GM12878 (cell line): Measurements from ENCODE around the gene OSM. TPM values are rescaled to one million over a fixed set of nuclear protein-coding genes. Genes with fewer than 3 reads are reported as not detected.

Source experiments
- ATAC-seq: fragments of 200-7000 bp; cut with Tn5 transposase; 3 replicates; pipeline ENCODE4 v1.9.1; 2020; ENCODE audit warnings: mild to moderate bottlenecking, moderate library complexity
- BruUV-seq: library from RNA; stranded (reverse); fragments of 400-500 nt; replicated peaks from 2 replicates; lab custom pipeline; 2021; lab: Mats Ljungman, UMichigan
- CTCF ChIA-PET: fragments of 300-600 bp; sonication (Branson Sonifier 250); formaldehyde crosslinking; extraction: SDS; loops from one replicate; lab custom pipeline; 2021; ENCODE audit warnings: inconsistent platforms; lab: Yijun Ruan, JAX
- POLR2A ChIA-PET: fragments of 350-600 bp; formaldehyde crosslinking; extraction: SDS; loops from one replicate; lab custom pipeline; 2021; ENCODE audit warnings: inconsistent platforms; lab: Charles Lee
- RAD21 ChIA-PET: fragments of 300-600 bp; sonication (Branson Sonifier 250); formaldehyde crosslinking; loops from one replicate; lab custom pipeline; 2023; ENCODE audit warnings: antibody characterized with exemption; ENCODE audit not compliant: unreplicated experiment; lab: Charles Lee
- SMC1A ChIA-PET: fragments of 300-600 bp; sonication (Branson Sonifier 250); formaldehyde crosslinking; loops from one replicate; lab custom pipeline; 2023; ENCODE audit not compliant: unreplicated experiment, uncharacterized antibody; lab: Charles Lee
- DNase-seq: peaks from one replicate; pipeline ENCODE4 v3.0.0-alpha.2; 2011; ENCODE audit warnings: low read depth, low spot score
- FAIRE-seq: peaks from 3 replicates; lab custom pipeline; 2011; peaks lifted over from hg19 to GRCh38; lab: Jason Lieb, UNC
- H2AFZ ChIP-seq: 2 replicates; pipeline ENCODE4 v1.6.0; 2011; ENCODE audit warnings: low read depth, low read length, control low read depth; ENCODE audit not compliant: control insufficient read depth
- H3K27ac ChIP-seq: 2 replicates; pipeline ENCODE4 v1.5.1; 2011; ENCODE audit warnings: control low read depth; ENCODE audit not compliant: control insufficient read depth, insufficient read depth
- H3K27me3 ChIP-seq, 2 experiments: replicated peaks in 1 of 2; 2 replicates each; pipeline versions ENCODE4 v1.6.0 to v1.6.1; 2011; ENCODE audit warnings: low read length in 1 of 2; ENCODE audit not compliant: control insufficient read depth in 2 of 2, insufficient read depth in 2 of 2
- H3K36me3 ChIP-seq, 2 experiments: 2 replicates each; pipeline ENCODE4 v1.5.1; 2011; ENCODE audit warnings: low read length in 1 of 2; ENCODE audit not compliant: control insufficient read depth in 2 of 2, insufficient read depth in 2 of 2
- H3K4me1 ChIP-seq: 2 replicates; pipeline ENCODE4 v1.6.1; 2011; ENCODE audit warnings: mild to moderate bottlenecking, low read length, moderate library complexity, mixed read lengths; ENCODE audit not compliant: control insufficient read depth, insufficient read depth
- H3K4me2 ChIP-seq: 2 replicates; pipeline ENCODE4 v1.6.0; 2011; ENCODE audit warnings: control low read depth; ENCODE audit not compliant: control insufficient read depth, insufficient read depth
- H3K4me3 ChIP-seq: fragments of 200-600 bp; sonication (generic); 2 replicates; pipeline ENCODE4 v1.5.1; 2016
- H3K79me2 ChIP-seq: 2 replicates; pipeline ENCODE4 v1.6.0; 2011; ENCODE audit warnings: low read length; ENCODE audit not compliant: control insufficient read depth, insufficient read depth
- H3K9ac ChIP-seq: 2 replicates; pipeline ENCODE4 v1.8.0; 2011; ENCODE audit warnings: low read length, control low read depth, mixed read lengths; ENCODE audit not compliant: control insufficient read depth, insufficient read depth
- H3K9me3 ChIP-seq: replicated peaks from 3 replicates; pipeline ENCODE4 v1.5.1; 2011; ENCODE audit warnings: mild to moderate bottlenecking, low read length; ENCODE audit not compliant: control insufficient read depth, insufficient read depth
- H4K20me1 ChIP-seq: 2 replicates; pipeline ENCODE4 v1.6.0; 2011; ENCODE audit not compliant: control insufficient read depth, insufficient read depth
- ESRRA ChIP-seq: IDR thresholded peaks from 2 replicates; pipeline ENCODE4 v1.6.1; 2012; ENCODE audit warnings: mild to moderate bottlenecking, low read length, improper control_type of control experiment
- SMAD5 ChIP-seq: IDR thresholded peaks from 2 replicates; pipeline ENCODE4 v1.6.1; 2016; ENCODE audit warnings: antibody characterized with exemption, low read depth
- SP1 ChIP-seq: IDR thresholded peaks from one replicate; pipeline ENCODE4 v1.6.1; 2011; ENCODE audit warnings: low read depth, low read length
- TAF1 ChIP-seq: IDR thresholded peaks from 2 replicates; pipeline ENCODE4 v1.6.1; 2011; ENCODE audit warnings: mild to moderate bottlenecking, low read depth, low read length, borderline replicate concordance
- TARDBP ChIP-seq: IDR thresholded peaks from 2 replicates; pipeline ENCODE4 v1.6.1; 2016; ENCODE audit warnings: borderline replicate concordance
- WGBS: methylation state at CpG from one replicate; pipeline ENCODE4 v1.1.6; 2016; ENCODE audit warnings: low lambda C conversion rate; ENCODE audit not compliant: insufficient replicate concordance, insufficient coverage; ENCODE audit errors: missing lambda C conversion rate; 5-methylcytosine and 5-hydroxymethylcytosine counted together
- in situ Hi-C: fragments of 300-500 bp; cut with MboI; formaldehyde crosslinking; loops from 9 replicates; pipeline ENCODE4 v1.14.3; 2018; ENCODE audit warnings: mixed read lengths
- intact Hi-C: fragments of 100-400 bp; cut with micrococcal nuclease; formaldehyde crosslinking; loops from one replicate; pipeline ENCODE4 v1.14.2; 2022; ENCODE audit not compliant: unreplicated experiment
- polyA plus RNA-seq, 11 experiments: library from polyadenylated mRNA; depleted of rRNA in 4 of 11; unstranded in 6 of 11; stranded (reverse) in 5 of 11; fragments of >200 nt; fragmentation: Nextera tagmentation in 4 of 11; fragmentation: Illumina TruSeq in 1 of 11; extraction: Ambion mirVana in 4 of 11; extraction: Trizol in 1 of 11; gene quantifications; 1 replicate in 1 of 11; 2 replicates in 10 of 11; pipeline versions ENCODE4 v1.2.1 to v1.2.3, GENCODE V29; 2011 to 2016; ENCODE audit warnings: inconsistent platforms in 2 of 11, missing spikeins in 2 of 11, low read depth in 1 of 11
- total RNA-seq, 4 experiments: library from RNA; depleted of rRNA in 3 of 4; stranded (reverse); fragments of >200 nt in 3 of 4; fragmentation: Illumina TruSeq in 1 of 4; extraction: Trizol in 1 of 4; gene quantifications; 2 replicates each; pipeline versions ENCODE4 v1.2.1 to v1.2.3, GENCODE V29; 2013 to 2021
- TF ChIP-seq, protein P1 (sequence below): fragments of 450-650 bp; IDR thresholded peaks from 2 replicates; pipeline ENCODE4 v1.6.1; 2016; ENCODE audit warnings: mild to moderate bottlenecking, moderate library complexity, borderline replicate concordance

The OSM gene
- total and polyA plus RNA-seq, 10 of the 15 experiments (the other 5 are each of a cell fraction or from before 2014, with no cell fraction given): 0.06 to 1.4 (median 0.59) TPM

DNA sequence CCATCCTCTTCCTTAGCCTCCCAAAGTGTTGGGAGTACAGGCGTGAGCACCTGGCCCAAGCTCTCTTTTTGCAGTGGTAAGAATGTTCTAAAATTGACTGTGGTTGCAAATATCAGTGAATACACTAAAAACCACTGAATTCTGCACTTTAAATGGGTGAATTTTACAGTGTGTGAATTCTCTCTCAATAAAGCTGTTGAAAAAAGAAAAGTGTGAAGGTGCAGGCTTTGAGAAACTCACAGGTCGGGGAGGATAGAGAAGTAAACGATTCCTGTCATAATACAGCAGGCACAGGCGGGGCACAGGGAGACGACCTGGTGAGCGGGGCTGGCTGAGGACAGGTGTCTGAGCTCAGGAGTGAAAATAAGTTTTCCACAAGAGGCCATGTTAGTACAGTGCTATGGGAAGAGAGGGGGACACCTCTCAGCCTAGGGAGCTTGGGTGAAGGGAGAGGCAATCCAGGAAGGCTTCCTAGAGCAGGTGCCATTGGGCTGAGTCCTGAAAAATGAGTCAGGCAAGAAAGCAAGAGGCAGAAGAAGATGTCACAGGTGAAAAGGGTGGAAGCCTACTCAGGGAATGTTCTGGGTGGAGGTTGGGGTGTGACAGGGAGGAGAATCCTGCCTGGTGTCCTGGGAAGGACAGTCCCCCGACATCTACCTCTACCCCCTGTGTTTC lies 46.2 kb downstream of the OSM start:
- no peak for TF ChIP-seq SMAD5
- no peak for TF ChIP-seq TAF1
- TF ChIP-seq, protein P1, sequence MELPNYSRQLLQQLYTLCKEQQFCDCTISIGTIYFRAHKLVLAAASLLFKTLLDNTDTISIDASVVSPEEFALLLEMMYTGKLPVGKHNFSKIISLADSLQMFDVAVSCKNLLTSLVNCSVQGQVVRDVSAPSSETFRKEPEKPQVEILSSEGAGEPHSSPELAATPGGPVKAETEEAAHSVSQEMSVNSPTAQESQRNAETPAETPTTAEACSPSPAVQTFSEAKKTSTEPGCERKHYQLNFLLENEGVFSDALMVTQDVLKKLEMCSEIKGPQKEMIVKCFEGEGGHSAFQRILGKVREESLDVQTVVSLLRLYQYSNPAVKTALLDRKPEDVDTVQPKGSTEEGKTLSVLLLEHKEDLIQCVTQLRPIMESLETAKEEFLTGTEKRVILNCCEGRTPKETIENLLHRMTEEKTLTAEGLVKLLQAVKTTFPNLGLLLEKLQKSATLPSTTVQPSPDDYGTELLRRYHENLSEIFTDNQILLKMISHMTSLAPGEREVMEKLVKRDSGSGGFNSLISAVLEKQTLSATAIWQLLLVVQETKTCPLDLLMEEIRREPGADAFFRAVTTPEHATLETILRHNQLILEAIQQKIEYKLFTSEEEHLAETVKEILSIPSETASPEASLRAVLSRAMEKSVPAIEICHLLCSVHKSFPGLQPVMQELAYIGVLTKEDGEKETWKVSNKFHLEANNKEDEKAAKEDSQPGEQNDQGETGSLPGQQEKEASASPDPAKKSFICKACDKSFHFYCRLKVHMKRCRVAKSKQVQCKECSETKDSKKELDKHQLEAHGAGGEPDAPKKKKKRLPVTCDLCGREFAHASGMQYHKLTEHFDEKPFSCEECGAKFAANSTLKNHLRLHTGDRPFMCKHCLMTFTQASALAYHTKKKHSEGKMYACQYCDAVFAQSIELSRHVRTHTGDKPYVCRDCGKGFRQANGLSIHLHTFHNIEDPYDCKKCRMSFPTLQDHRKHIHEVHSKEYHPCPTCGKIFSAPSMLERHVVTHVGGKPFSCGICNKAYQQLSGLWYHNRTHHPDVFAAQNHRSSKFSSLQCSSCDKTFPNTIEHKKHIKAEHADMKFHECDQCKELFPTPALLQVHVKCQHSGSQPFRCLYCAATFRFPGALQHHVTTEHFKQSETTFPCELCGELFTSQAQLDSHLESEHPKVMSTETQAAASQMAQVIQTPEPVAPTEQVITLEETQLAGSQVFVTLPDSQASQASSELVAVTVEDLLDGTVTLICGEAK: peak; percentile 69; the same call in 1 of the 2 replicates
- no peak for TF ChIP-seq ESRRA
- TF ChIP-seq SP1: no peak
- TF ChIP-seq TARDBP: no peak
- TF ChIP-seq, all 136 proteins: peak for 1
- H3K36me3 ChIP-seq: no peaks in the 10 kb centered on the region
- 55% methylated on average over 7 of the region's 7 CpGs for WGBS
- FAIRE-seq (peak; percentile 54), DNase-seq (no peak), ATAC-seq (no peak)
- in situ Hi-C loops (no loop called here), intact Hi-C loops (no loop called here)
- SMC1A ChIA-PET: no interaction called here
- CTCF ChIA-PET: interaction anchor here (0.9 kb wide), 1 partner anchor 35 kb away, joined by 3 read pairs; no protein-coding TSS in a partner anchor
- no peak overlapping the region for H3K4me3 ChIP-seq
- peaks cover 25% of the 10 kb centered on the region for H3K4me1 ChIP-seq
- no peaks in the 10 kb centered on the region for H3K79me2 ChIP-seq
- no TSS peak for BruUV-seq
- RAD21 ChIA-PET: no interaction called here
- POLR2A ChIA-PET: interaction anchor here (0.6 kb wide), 1 partner anchor 518 kb away, joined by 3 read pairs; no protein-coding TSS in a partner anchor
- H3K4me2 ChIP-seq: peak overlapping the region; percentile 51; the same call in 1 of the 2 replicates
- H3K9ac ChIP-seq: no peak overlapping the region; the same call in 1 of the 2 replicates
- H3K27ac ChIP-seq: no peak overlapping the region
- no peaks in the 10 kb centered on the region for H3K27me3 ChIP-seq
- H2AFZ ChIP-seq: no peak overlapping the region
- no peaks in the 10 kb centered on the region for H4K20me1 ChIP-seq
- H3K9me3 ChIP-seq: no peaks in the 10 kb centered on the region
